DMS153 treated with DMSO at 0.1 percent for 48 hours (cell line): ENCODE measurements around the gene RALGPS2.
"Not testable (repeated sequence)": the region's sequence is repeated elsewhere in the genome, so short reads cannot be mapped to it uniquely, and the experiment has no call there.

Source experiments
- DNase-seq: peaks from one replicate; lab custom pipeline; 2025; ENCODE audit not compliant: unreplicated experiment; lab: John Stamatoyannopoulos, UW

The RALGPS2 gene

DNA sequence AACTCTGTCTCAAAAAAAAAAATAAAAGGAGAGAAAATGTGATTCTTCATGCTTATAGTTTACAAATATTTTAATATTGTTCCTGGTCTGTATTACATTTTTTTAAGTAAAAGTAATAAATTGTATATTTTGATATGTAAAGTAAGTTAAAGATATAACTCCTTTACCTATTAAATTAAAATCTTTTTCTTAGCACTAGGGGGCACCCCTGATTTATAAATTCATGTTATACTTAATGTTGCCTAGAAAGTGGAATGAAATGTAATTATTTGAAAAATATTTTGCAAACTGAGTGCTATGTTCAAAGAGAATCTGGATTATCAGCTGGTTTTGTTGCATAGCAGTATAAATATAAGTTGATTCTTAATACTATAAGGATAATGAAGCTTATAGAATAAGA is 49.2 kb downstream of the RALGPS2 start:
- peak; percentile 6 for DNase-seq

DNA sequence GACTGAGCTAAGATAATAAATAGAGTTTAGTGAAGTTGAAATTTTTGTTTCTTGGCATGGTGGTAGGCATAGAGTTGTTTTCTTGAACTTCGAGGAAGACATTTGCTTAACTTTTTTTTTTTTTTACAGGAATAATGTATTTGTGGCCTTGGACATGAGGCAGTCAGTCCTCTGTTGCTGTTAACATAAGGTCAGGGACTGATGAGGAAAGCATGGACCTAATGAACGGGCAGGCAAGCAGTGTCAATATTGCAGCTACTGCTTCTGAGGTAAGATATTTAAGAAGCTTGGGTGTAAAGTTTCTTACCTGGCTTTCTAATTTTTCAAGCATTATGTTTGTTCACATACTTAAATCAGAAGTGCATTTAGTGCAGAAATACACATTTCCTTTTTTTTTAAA is 51.5 kb downstream of the RALGPS2 start:
- DNase-seq, result no peak

DNA sequence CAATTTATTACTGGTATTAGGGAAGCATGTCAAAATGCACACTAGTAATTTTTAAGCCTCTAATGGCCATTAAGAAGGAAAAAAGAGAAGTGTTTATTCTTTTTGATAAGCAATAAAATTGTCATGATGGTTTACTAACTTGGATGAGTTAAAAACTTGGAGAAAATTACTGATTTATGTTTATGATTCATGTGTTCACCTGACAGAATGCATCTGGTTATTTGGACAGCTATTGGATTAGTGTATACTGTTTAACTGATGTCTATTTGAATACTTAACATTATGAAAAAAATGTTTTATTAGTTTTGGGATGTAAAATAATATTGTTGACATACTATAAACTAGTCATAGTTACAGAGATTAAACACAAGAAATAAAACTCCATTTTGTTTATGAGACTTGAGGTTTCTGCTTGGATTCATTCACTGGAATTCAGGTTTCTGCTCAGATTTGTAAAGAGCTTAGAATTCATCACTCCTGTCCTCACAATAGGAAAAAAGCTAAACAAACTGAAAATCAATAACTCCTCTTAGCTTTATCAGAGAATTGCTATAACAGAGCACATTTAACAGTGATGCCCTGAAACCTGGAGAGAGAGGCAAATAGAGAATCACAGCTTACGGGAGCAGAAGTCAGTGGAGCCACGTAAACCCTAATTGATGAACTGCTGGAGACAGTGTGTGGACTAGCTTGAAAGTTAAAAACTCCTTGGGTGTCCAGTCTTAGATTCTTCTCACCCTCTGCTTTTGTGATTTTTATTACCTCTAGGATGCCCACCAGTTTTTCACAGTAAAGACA is 56.7 kb downstream of the RALGPS2 start:
- DNase-seq, result no peak

DNA sequence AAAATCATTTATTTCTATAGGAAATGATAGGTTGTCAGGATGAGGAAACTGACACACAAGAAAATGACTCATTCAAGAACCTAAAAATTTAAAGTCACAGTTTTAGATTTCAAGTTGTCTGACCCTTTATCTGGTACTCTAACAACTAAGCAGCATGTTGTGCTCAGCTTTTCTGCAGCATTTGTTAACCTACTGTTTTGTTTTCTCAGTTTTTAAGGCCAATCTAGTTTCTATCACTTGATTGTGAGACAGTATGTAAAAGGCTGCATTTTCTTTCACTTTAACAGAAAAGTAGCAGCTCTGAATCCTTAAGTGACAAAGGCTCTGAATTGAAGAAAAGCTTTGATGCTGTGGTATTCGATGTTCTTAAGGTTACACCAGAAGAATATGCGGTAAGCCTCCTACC is 59.1 kb downstream of the RALGPS2 start:
- no peak for DNase-seq

DNA sequence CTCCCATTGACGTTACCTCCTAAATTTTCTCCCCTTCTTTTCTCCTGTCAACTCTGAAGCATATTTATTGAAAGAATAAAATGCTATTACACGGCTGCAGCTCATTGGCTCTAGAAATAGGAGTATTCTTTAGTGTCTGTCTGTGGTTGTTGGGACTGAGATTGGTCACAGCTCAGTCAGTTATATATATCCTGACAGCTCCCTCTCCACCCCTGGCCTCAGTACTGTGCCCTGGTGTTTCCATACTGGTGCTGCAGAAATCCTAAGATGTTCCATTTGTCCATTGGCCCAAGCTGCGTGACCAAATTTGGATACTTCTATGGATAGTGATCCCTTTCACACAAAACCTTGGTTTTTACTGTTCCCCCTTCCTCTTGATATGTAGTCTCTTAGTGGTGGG is 67.3 kb downstream of the RALGPS2 start:
- no peak for DNase-seq

DNA sequence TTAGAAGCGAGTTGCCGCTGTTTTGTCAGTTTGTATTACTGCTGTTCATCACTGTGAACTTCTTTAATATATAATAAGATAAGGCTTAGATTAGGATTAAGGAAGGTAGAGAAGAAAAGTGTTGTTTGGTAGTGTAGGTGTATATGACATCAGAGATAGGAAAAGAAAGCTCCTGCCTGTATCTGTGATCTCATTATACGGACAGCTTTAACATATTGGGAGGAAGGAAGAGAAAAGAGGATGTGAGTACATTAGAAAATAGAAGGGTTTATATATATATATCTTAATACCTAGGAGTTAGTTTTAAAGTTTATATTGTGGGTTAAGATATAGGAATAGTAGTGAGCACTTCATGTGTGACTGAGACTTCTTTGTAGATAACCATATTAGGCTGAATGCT is 71.0 kb downstream of the RALGPS2 start:
- no peak for DNase-seq

DNA sequence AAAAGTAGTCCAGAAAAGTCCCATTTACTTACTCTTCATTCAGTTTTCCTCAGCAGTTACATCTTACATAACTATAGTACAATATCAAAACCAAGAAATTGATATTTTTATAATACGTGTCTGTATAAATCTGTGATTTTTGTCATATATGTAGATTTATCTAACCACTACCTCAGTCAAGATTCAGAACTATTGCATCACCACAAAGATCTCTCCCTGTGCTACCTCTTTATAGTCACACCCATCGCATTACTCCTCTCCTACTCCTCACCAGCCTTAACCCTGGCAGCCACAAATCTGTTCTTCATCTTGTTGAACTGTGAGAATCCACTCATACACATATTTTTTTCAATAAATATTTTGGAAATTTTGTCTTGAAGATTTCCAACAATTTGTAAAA is 72.5 kb downstream of the RALGPS2 start:
- no peak for DNase-seq

DNA sequence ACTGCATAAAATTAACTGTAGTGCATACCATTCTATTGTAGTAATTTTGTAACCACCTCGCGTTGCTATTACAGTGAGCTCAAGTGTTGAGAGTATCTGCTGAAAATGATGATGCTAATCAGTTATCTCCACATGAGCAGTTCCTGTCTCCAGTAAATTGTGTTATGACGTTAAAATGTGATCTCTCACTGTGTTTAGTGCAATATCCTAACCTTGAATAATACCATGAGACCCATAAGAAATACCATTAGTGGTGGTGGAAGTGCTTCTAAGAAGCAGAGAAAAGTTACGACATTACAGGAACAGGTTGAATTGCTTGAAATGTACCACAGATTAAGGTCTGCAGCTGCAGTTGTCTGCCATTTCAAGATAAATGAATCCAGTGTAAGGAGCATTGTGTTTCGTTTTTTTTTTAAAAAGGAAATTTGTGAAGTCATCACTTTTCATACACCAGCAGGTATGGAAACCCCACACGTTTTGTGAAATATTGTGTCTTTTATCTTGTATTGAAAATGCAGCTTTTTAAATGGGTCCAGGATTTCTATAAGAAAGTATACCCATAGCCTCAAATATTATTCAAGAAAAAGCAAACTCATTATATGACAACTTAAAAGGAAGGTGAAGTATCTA is 73.3 kb downstream of the RALGPS2 start:
- no peak for DNase-seq

DNA sequence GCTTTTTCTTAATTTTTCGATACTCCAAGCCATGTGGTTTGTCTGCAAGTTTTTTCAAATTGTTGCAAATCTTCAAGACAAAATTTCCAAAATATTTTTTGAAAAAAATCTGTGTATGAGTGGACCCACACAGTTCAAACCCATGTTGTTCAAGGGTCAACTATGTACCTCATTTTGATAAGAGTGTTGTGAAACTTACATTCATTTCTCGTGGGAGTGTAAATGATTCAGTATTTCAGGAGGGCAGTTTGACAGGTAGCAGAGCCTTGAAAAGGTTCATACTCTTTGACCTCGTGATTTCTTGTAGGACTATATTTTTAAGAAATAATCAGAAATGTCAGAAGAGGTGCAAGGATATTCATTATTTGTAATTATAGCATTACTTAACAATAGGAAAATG is 77.8 kb downstream of the RALGPS2 start:
- DNase-seq, result no peak

DNA sequence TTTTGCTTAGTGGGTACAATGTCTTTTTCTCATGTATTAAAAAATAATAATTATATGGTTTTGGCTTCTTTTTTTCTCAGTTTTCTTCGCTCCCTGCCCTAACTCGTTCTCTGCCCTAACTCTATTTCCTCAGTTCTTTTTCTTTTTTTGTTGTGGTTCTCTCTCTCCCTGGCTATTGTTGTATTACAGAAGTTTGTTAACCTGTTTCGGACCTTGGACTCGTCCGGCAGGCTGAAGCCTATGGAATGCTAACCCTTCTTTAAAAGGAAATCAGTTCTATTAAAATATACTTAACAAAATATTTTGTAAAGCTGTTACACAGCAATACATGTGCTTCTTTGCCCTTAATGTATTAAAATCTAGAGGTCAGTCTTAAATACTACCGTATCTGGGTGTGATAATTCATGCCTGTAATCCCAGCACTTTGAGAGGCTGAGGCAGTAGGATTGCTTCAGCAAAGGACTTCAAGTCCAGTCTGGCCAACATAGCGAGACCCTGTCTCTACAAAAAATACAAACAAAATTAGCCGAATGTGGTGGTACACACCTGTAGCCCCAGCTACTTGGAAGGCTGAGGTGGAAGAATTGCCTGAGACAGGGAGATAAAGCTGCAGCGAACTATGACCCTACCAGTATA is 81.7 kb downstream of the RALGPS2 start:
- DNase-seq, result no peak

DNA sequence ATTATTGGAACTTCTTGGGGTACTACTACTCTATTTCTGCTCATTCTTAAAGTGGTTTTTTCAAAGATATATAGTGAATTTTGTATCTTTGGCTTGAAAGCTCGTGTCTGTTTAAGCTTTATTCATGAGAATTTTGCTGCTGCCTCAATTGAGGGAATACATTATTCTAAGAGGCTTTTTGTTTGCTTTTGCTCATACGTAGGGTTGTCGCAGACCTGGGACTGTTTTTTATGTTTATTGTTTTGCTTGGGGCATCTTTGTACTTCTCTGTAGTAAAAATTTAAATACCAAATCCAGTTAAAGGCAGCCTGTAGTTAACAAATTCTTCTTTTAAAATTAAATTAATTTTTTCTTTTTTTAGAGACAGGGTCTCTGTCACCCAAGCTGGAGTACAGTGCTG is 83.5 kb downstream of the RALGPS2 start:
- no peak for DNase-seq

DNA sequence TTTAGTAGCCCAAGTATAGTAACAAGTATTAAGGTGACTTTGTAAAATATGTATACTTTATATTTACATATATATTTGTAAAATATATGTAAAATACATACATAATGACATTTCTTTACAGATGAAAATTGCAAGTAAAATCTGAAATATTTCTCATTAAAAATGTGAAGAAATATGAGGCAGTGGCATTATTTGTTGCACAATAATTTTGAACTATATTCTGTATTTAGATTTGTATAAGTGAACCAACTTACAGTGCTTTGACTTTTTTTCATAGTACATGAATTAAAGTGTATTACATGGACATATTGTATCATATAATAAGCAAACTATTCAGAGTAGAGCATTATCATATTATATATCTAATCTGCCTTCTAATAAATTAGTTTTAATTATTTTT is 85.5 kb downstream of the RALGPS2 start:
- DNase-seq, result no peak

DNA sequence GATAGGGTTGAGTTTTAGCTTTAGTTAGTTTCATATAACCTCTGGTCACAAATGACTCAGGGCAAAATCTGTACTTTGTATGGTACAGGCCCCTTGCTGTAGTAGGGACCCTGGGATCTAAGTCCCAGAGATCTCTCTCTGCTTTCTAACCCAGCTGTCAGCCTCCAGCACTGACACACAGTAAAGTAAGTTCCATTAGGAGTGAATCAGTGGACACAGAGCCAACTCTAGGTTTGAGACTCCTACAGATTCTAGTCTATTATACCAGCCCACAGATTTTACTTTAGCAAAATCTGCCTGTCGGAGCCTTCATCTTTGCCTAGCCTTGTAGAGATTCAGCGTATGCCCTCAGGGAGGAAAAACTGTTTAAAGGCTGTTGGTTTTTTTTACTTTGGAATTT is 93.4 kb downstream of the RALGPS2 start:
- no peak for DNase-seq

DNA sequence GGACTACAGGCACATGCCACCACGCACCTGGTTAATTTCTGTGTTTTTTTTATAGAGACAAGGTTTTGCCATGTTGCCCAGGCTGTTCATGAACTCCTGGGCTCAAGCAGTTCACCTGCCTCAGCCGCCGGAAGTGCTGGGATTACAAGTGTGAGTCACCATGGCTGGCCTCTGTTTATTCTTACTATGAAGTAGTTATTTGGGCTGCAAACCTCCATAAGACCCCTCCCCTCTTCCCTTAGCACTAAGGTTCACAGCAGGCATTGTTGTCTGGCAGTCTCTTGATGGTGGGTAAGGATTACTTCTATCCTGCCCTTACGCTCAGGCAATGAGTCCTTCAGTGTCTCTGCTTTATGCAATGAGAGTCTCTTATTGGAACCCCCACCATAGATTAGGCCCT is 94.1 kb downstream of the RALGPS2 start:
- DNase-seq, result no peak

DNA sequence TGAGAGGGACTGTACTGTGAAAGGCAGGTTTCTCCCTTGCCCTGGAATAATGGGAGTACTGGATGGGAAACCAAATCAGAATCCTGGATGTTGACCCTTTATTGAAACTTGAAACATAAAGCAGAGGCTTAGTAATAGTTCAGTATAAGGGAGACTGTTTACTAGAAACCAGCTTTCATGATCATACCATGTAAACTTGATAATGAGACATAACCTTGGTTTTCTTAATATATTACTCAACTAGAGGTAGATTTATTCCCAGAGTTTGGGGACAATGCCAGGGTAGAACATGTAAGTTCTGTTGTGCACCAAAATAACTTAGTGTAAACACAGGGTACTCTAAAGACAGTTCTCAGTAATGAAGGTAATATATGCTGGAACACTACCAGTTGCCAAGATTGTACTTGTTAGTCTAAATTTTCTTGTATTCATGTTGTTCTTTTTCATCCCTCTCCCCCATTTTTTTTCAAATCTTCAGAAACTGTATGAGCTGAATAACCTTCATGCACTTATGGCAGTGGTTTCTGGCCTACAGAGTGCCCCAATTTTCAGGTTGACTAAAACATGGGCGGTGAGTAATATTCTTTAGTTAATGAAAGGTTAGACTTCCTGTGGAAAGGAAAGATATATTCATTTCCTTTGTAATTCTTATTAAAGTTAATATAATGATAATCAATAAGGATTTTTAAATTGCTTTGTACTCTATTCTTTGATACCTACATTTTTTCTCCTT is 96.3 kb downstream of the RALGPS2 start:
- DNase-seq, result no peak

DNA sequence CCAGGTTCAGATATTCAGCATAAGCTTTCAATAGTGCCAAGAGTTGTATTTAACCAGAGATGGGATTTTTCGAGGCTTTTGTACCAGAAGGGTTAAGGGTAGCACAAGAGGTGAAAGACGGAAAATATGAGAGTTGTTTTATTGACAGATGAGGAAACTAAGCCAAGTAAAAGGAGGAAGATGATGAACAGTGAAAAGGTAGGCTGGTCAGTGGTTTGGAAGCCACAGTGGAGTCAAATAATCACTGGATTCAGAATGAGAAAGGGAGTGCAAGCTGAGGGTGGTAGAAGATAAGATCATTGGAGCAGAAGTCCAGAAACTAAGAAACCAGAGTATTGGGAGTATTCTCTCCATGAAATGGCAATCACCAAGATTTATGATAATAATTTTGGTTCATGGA is 100.1 kb downstream of the RALGPS2 start:
- no peak for DNase-seq

DNA sequence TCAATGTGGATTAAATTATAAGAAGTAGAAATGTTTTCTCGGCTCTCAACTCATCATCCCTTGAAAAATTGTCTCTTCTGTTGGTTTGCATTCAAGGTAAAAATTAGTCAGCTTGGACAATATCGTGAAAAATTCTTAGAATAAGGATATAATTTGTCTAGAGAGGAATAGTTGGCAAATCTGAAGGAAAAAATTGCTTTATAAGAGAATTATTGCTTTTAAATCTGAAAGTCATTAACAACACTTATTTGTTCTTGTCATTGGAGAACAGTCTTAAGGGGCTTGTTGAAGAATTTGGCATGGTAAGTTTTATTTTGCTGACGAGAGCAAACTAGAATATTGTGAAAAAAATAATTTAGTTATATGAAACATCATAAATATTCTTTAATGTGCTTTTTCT is 119.4 kb downstream of the RALGPS2 start:
- DNase-seq, result no peak

DNA sequence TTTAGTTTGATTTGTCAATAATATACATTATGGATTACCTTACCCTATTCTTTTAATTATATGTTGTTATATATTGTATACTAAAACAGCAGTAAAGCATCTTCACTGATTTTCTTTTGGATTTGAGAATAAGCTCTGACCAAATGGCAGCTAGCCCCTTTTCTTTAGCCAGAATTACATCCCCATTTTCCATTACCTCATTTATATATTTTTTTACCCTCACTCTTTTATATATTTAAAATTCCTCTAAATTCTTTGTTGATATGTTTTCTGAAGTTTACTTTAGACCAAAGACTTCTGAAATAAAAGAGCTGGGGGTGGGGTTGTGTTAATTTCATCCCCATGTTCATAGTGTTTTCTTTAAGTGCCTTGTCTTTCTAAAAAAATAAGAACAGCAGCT is 121.3 kb downstream of the RALGPS2 start:
- DNase-seq, result no peak

DNA sequence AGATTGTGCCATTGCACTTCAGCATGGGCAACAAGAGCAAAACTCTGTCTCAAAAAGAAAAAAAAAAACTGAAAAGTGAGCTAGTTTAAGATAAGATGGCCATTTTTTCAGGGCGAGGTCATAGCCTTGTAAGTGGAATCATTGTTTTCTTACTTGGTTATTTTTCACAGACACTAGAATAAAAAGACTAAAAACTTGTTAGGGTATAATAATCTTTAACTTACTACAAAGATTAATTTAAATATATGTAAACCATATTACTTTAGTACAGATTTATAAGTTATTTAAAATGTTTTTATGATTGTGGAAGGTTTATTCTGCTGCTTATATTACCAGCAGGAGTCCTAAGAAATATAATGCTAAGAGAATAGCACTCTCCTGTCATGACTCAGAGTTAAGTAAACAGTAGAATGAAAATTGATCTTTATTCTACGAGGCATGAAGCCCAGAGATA is 122.4 kb downstream of the RALGPS2 start:
- no peak for DNase-seq

DNA sequence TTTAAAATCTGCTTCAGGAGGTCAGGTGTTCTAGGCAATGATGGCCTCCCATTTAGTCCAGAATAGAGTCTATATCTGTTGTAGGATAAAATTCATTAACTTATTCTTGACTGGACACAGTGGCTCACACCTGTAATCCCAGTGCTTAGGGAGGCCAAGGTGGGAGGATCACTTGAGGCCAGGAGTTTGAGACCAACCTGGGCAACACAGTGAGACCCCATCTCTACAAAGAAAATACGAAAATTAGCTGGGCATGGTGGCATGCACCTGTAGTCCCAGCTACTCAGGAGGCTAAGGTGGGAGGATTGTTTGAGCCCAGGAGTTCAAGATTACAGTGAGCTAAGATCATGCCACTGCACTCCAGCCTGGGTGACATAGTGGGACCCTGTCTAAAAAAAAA is 122.9 kb downstream of the RALGPS2 start:
- DNase-seq, result not testable (repeated sequence)

DNA sequence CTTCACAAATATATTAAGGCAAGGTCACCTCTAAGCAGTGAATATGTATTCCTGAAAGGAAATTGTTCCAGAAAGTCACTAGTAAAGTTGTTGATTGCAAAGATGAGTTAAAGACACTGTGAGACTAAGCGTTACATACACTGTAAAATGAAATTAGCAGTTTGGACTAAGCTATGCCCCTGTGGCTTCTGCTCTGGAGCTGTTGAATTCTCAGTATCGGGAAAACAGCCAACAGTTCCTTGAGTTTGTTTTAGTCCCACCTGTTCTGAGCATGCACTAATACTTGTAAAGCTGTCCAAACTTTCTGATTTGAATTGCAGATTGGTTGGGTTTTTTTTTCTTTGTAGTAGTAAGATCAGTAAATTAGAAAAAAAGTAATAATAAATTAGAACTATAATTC is 124.9 kb downstream of the RALGPS2 start:
- no peak for DNase-seq

DNA sequence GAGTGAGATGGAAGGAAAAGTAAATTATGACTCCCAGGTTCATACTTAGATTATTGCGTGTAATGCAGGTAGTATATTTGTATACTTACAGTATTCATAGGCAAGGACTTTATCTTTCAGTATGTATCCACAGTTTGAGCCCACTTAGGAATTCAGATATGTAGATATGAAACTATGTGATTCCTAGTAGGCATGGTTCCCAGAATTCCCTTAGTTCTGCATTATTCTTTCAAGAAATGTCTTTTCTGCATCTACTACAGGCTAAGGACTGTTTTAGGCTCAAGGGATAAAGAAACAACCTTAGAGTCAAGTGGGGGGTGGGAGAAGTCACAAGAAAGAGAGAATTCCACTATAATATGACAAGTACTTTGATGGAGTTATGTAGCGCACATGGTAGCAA is 132.1 kb downstream of the RALGPS2 start:
- no peak for DNase-seq
